OCI-LY3 (cell line): ENCODE measurements around the gene ATP6V1G2.

Source experiments
- EZH2phosphoT487 ChIP-seq: fragments of 200-600 bp; shearing (Covaris generic); IDR thresholded peaks from 2 replicates; pipeline ENCODE4 v1.6.1; 2018; ENCODE audit warnings: antibody characterized with exemption, mixed run types, low read depth
- TF ChIP-seq, protein P1 (sequence below): fragments of 200-600, 300-600 bp; sonication (generic); IDR thresholded peaks from 2 replicates; pipeline ENCODE4 v1.5.1; 2014; ENCODE audit warnings: antibody characterized with exemption, low read length, low read depth

DNA sequence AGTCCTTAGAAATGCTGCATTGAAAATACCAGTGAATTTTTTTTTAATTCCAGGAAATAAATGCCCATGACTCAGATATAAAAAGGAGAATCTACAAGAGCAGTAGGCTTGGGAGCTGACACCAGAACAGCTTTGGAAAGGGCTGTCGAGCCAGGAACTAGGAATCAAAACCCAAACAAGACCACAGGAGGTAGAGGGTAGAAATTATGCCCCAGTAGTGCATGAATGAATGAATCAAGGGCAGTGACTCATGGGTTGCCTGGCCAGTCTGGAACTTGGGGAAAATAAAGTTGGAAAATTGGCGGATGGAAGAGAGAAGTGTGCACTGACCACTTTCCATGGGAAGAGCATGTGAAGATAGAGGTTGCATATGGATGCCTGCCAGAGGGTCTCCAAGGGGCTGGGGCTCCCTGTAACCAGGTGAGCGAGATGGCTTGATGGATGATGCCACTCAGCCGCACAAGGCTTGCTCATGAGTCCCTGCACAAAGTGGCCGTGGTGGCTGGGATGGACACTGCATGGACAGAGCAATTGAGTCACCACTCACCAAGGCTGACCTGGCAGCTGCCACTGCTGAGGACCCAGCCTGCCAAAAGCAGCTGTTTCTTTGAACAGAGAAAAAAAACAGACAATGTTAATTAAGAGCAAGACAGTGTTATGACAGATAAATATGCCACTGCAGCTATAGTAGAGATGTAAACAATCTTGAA, 32.8 kb downstream of the ATP6V1G2 start:
- TF ChIP-seq, protein P1, sequence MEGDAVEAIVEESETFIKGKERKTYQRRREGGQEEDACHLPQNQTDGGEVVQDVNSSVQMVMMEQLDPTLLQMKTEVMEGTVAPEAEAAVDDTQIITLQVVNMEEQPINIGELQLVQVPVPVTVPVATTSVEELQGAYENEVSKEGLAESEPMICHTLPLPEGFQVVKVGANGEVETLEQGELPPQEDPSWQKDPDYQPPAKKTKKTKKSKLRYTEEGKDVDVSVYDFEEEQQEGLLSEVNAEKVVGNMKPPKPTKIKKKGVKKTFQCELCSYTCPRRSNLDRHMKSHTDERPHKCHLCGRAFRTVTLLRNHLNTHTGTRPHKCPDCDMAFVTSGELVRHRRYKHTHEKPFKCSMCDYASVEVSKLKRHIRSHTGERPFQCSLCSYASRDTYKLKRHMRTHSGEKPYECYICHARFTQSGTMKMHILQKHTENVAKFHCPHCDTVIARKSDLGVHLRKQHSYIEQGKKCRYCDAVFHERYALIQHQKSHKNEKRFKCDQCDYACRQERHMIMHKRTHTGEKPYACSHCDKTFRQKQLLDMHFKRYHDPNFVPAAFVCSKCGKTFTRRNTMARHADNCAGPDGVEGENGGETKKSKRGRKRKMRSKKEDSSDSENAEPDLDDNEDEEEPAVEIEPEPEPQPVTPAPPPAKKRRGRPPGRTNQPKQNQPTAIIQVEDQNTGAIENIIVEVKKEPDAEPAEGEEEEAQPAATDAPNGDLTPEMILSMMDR = no peak
- no peak for TF ChIP-seq EZH2phosphoT487
